GM23248 (cell line): ENCODE results near the gene DAAM1.

Source experiments
- EZH2 ChIP-seq: fragments of 200-600 bp; sonication (generic); IDR thresholded peaks from 2 replicates; pipeline ENCODE4 v1.6.1; 2018; ENCODE audit warnings: antibody characterized with exemption, mild to moderate bottlenecking; ENCODE audit not compliant: insufficient read depth, poor library complexity, severe bottlenecking
- EZH2phosphoT487 ChIP-seq: fragments of 200-600 bp; sonication (generic); IDR thresholded peaks from 2 replicates; pipeline ENCODE4 v1.6.1; 2018; ENCODE audit warnings: antibody characterized with exemption, moderate library complexity, mild to moderate bottlenecking, low read depth; ENCODE audit not compliant: insufficient read depth

DNA sequence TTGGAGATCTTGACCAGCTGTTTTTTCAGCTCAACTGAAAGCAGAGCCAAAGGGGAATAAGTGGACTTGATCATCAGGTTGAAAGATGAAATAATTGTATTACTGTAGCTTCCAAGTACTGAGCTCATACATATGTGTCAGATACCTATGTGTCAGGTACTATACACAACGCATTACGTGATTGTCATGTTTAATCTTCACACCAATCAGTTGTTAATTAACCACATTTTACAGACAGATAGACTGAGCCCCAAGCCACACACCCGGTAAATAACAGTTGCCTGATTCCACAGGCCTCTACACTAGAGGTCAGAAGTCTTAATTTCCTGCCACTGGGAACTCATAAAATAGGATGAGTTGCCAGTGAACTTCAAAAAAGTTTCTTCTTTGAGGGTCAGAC lies 148.2 kb downstream of the DAAM1 start:
- TF ChIP-seq EZH2 (no peak), EZH2phosphoT487 (no peak)
